Sigmoid colon (tissue), 4 donors: ENCODE measurements around the gene ING4.

Source experiments
- POLR2AphosphoS5 ChIP-seq, 4 donors: sonication (generic); formaldehyde crosslinking; IDR thresholded peaks; one replicate each; pipeline ENCODE4 v1.6.1; 2017; ENCODE audit warnings: antibody characterized with exemption in 4 of 4
- TF ChIP-seq, protein P1 (sequence below), 4 experiments: fragments of 450-650 bp in 3 of 4; fragments of 200-600 bp in 1 of 4; IDR thresholded peaks; one replicate each; pipeline ENCODE4 v1.5.1; 2016 to 2019; ENCODE audit warnings: antibody characterized with exemption in 4 of 4, mild to moderate bottlenecking in 3 of 4, moderate library complexity in 2 of 4

DNA sequence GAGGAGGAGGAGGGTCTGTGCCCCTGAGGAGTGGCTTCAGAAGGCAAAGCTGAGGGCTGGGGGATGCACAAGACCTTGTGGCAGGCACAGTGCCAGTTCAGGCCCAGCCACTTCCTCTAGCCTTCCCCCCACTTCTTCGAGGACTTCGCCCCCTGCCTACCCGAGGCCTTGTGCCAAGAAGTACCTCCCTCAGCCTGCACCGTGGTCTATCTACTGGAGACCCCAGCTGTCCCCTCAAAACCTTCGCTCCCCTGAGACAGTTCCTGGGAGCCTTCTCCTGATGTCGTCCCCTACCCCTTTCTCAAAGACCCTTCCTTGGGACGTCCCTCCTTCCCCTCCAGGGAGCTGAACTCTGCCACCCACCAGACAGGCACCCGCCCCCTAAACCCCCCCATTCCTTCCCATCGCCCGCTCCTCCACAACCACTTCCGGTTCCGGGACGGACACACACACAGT, 25.7 kb upstream of the ING4 start:
- TF ChIP-seq, protein P1, sequence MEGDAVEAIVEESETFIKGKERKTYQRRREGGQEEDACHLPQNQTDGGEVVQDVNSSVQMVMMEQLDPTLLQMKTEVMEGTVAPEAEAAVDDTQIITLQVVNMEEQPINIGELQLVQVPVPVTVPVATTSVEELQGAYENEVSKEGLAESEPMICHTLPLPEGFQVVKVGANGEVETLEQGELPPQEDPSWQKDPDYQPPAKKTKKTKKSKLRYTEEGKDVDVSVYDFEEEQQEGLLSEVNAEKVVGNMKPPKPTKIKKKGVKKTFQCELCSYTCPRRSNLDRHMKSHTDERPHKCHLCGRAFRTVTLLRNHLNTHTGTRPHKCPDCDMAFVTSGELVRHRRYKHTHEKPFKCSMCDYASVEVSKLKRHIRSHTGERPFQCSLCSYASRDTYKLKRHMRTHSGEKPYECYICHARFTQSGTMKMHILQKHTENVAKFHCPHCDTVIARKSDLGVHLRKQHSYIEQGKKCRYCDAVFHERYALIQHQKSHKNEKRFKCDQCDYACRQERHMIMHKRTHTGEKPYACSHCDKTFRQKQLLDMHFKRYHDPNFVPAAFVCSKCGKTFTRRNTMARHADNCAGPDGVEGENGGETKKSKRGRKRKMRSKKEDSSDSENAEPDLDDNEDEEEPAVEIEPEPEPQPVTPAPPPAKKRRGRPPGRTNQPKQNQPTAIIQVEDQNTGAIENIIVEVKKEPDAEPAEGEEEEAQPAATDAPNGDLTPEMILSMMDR (IDR thresholded peaks at IDR 0.05) = no peak
- no peak for TF ChIP-seq POLR2AphosphoS5 (IDR thresholded peaks at IDR 0.05)
